SK-N-MC (cell line): Measurements from ENCODE around the gene PLA2G12A.

Source experiments
- EZH2 ChIP-seq: fragments of 200-600 bp; sonication (generic); IDR thresholded peaks from one replicate; pipeline ENCODE4 v1.6.1; 2017; ENCODE audit warnings: antibody characterized with exemption
- FOXP2 ChIP-seq: optimal IDR thresholded peaks from 2 replicates; pipeline ENCODE3; 2011; ENCODE audit warnings: mild to moderate bottlenecking, moderate library complexity; ENCODE audit not compliant: insufficient read depth; ENCODE audit errors: extremely low read length, control extremely low read depth
- POLR2AphosphoS5 ChIP-seq: IDR thresholded peaks from 2 replicates; pipeline ENCODE4 v1.6.1; 2012; ENCODE audit warnings: mild to moderate bottlenecking, low read depth, low read length, borderline replicate concordance

- TF ChIP-seq POLR2AphosphoS5 (no peak), EZH2 (no peak), FOXP2 (no peak)
Measured at GRCh38 chr4:109665783-109666485, 63.9 kb downstream of the PLA2G12A start.
